Esophagus muscularis mucosa (tissue), 4 donors: ENCODE measurements around the gene TBCC.

Experiments
- EP300 ChIP-seq: sonication (generic); formaldehyde crosslinking; IDR thresholded peaks from one replicate; pipeline ENCODE4 v1.6.1; 2017; ENCODE audit warnings: antibody characterized with exemption
- POLR2A ChIP-seq: fragments of 450-650 bp; IDR thresholded peaks from one replicate; pipeline ENCODE4 v1.6.1; 2017; ENCODE audit warnings: antibody characterized with exemption, moderate library complexity, mild to moderate bottlenecking, low read depth
- POLR2AphosphoS5 ChIP-seq, 2 donors: sonication (generic); formaldehyde crosslinking; IDR thresholded peaks; one replicate each; pipeline ENCODE4 v1.6.1; 2017; ENCODE audit warnings: antibody characterized with exemption in 2 of 2
- TF ChIP-seq, protein P1 (sequence below), 3 experiments: fragments of 200-600 bp in 2 of 3; fragments of 450-650 bp in 1 of 3; sonication (generic) in 2 of 3; IDR thresholded peaks; one replicate each; pipeline ENCODE4 v1.5.1; 2017 to 2019; ENCODE audit warnings: antibody characterized with exemption in 3 of 3, mild to moderate bottlenecking in 2 of 3, moderate library complexity in 1 of 3

DNA sequence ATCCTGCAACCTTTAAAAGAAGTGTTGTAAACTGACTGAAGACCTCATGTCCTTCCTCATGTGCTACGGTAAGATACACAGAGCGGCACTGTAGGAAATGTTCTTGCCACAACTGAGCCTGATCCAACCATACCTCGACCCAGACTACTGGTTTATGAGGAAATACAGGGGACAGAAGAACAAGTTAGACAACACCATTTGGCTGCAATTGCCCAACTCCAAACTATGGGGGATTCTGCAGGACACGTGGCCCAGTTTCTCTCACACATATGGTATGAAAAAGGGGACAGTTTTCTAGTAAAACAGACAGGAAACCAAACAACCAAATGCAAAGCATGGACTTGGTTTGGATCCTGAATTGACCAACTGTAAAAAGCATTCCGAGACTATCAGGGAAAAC, 34.0 kb downstream of the TBCC start:
- no peak for TF ChIP-seq POLR2A
- no peak for TF ChIP-seq EP300
- TF ChIP-seq, protein P1, sequence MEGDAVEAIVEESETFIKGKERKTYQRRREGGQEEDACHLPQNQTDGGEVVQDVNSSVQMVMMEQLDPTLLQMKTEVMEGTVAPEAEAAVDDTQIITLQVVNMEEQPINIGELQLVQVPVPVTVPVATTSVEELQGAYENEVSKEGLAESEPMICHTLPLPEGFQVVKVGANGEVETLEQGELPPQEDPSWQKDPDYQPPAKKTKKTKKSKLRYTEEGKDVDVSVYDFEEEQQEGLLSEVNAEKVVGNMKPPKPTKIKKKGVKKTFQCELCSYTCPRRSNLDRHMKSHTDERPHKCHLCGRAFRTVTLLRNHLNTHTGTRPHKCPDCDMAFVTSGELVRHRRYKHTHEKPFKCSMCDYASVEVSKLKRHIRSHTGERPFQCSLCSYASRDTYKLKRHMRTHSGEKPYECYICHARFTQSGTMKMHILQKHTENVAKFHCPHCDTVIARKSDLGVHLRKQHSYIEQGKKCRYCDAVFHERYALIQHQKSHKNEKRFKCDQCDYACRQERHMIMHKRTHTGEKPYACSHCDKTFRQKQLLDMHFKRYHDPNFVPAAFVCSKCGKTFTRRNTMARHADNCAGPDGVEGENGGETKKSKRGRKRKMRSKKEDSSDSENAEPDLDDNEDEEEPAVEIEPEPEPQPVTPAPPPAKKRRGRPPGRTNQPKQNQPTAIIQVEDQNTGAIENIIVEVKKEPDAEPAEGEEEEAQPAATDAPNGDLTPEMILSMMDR (IDR thresholded peaks at IDR 0.05), result no peak
- no peak for TF ChIP-seq POLR2AphosphoS5 (IDR thresholded peaks at IDR 0.05)
